NCI-H460 (cell line): Measurements from ENCODE around the gene DRC1. TPM values are rescaled to one million over a fixed set of nuclear protein-coding genes. Genes with fewer than 3 reads are reported as not detected.

Experiments used
- DNase-seq: peaks from one replicate; pipeline ENCODE4 v3.0.0-alpha.2; 2016; ENCODE audit warnings: low read depth; ENCODE audit errors: extremely low read depth
- total RNA-seq: library from RNA; depleted of rRNA; stranded (reverse); fragments of >200 nt; shearing (Covaris generic); gene quantifications from 2 replicates; pipeline ENCODE4 v1.2.3, GENCODE V29; 2014

The DRC1 gene
- total RNA-seq, 1 experiment from 2014 or later, result not detected

DNA sequence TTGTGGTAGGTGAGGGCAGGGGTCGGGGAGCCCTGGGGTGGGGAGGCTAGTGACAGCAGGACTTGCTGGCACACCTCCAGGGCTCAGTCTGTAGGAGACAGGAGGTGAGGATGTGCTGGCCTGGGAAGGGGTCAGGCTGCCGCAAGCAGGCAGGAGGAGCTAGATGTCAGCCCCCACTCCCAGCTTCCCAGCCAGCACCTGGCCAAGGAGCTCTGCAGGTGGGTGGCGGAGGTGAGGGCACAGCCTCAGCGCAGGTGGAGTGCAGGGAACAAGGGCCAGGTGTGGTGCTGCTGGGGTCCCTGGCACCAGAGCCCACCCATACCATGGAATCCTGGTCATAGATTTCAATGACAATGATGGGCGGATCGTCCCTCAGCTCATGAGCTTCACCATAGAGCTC lies 73.3 kb downstream of the DRC1 start:
- no peak for DNase-seq

GRCh38 chr2:26475832-26476501 lies 74.2 kb downstream of the DRC1 start:
- DNase-seq, result no peak

GRCh38 chr2:26477126-26477910 lies 75.6 kb downstream of the DRC1 start:
- DNase-seq, result no peak

DNA sequence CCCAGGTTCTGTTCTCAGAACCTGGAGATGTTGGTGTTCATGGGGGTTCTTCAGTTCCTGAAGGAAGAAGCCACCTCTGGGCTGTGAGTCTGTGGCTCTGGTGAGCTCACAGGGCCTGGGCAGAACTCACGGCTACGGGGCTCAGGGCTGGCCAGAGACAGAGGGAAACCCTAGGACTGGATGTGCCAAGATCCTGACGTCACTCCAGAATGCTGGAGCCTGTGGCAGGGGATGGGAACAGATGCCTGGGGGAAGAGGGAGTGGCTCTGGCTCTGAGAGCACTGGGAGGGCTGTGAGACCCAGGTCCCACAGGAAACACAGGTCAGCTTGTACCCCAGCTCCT lies 76.2 kb downstream of the DRC1 start, which contains the start of gene OTOF:
OTOF (minus strand) TSS at position 214 of the 343 bp plus-strand sequence.
- DNase-seq, result no peak

DNA sequence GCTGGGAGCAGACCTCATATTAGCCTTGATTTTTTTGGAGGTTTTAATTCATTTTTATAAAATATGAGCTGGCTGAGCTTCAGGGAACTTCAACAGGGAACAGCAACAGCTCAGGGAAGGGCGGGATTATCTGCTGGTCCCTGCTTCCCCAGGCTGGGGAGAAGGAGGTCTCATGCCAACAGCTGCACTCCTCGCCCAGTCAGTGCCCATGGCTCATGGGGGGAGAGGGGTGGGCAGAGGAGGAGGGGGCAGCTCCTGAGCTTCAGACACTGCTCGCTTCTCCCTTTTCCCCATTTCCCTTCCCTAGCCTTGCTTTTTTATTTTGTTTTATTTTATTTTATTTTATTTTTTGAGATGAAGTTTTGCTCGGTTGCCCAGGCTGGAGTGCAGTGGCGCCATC lies 76.6 kb downstream of the DRC1 start:
- no peak for DNase-seq

DNA sequence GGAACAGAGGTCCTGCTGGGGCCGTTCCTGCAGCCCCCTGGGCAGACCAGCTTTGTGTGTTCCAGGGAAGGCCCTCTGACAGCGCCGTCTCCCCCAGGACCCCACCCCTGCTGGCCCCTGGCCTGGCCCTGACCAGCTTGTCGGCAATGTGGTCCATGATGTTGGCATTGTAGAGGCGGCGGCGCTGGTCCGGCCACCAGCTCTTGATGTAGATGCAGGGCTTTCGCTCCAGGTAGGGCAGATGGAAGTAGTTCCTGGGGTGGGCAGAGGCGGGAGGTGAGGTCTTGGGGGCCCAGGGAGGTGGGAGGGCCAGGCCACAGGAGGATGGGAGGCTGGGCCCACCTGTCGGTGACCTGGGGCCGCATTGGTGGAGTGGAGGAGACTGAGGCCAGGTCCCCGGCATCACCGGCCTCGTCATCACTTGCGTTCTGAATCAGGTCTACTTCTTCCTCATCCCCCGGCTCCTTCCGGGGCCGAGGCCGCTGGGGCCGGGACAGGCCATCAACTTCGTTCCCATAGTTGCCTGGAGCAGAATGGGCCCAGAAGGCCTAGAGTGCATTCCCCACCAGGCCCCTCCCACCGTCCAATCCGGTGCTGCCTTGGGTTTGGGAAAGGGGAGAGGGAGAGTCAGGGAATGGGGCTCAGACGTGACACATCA lies 77.5 kb downstream of the DRC1 start:
- no peak for DNase-seq

- DNase-seq, result no peak
Measured at GRCh38 chr2:26479789-26480565, 78.3 kb downstream of the DRC1 start.

- no peak for DNase-seq
Measured at GRCh38 chr2:26480566-26481423, 79.1 kb downstream of the DRC1 start.

GRCh38 chr2:26481706-26482105 lies 80.0 kb downstream of the DRC1 start:
- DNase-seq, result no peak

- DNase-seq, result no peak
Measured at GRCh38 chr2:26482211-26483026, 80.7 kb downstream of the DRC1 start.

DNA sequence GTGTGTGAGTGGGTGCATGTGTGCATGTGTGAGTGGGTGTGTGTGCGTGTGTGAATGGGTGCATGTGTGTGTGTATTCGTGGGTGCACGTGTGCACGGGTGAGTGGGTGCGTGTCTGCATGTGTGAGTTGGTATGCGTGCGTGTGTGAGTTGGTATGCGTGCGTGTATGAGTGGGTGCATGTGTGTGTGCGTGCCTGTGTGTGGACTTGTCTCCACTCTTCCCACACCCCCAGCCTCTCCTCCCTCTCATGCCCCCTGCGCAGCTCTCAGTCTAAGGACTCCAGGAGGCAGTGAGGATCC lies 81.3 kb downstream of the DRC1 start:
- no peak for DNase-seq

DNA sequence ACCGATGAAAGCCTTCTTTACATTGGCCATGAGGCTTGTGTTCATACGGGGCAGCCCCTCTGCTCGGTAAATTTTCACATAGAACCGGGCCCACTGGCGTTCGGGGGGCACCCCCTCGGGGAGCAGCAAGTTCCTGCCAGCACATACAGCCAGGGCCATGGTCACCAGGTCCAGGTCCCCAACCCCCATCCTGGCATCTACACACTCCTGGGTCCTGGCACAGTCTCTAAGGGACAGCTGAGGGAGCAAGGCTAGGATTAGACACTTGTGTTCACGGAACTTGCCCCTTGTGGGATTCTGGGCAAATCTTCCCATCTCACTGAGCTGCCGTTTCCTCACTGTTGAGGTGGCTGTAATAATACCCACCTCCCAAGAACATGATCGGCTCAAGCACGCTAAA lies 81.8 kb downstream of the DRC1 start:
- DNase-seq, result no peak

DNA sequence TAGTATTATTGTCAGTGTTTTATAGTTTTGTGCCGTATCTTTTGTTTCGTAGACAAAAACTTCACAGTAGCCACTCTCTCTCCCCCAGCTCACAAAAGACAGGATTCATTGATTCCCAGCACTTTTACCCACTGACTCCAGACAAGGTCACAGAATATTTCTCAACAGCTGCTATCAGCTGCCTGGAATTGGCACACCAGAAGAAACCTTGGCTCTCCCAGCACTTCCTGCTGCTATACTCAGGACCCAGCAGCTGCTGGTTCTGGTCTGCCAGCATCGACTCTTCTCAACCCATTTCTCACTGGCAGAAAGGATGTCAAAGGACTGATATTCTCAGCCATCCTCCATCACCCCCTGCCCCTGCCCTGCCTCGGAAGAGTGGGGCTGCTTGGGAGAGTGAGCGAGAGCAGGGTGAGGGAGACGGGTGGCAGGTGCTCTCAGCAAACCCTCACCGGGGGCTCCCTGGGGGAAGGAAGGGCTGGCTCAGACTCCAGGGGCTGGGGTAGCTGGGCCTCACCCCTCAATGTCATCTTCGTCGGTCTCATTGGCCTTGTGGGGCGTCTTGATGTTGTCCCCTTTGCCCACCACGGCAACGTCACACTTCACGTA lies 82.3 kb downstream of the DRC1 start:
- DNase-seq, result no peak

DNA sequence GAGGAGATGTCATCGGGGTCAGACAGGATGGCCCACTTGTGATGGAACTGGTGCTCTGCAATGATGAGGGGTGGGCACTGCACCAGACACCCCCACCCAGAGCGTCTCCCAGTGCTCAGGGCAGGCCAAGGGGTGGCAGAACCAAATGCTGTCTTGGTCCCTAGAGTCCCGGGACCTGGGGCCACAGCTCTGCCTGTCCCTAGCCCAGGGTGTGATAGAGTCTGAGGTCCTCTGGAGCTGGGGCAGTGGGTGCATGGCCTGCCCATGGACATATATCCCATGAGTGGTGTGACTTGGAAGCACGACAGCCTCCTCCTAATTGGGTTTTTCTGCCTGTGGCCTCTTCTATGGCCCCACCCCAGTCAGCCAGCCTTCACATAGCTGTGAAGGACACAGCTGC lies 82.9 kb downstream of the DRC1 start:
- no peak for DNase-seq

GRCh38 chr2:26485099-26485498 lies 83.4 kb downstream of the DRC1 start:
- no peak for DNase-seq

GRCh38 chr2:26485725-26486418 lies 84.2 kb downstream of the DRC1 start:
- no peak for DNase-seq

DNA sequence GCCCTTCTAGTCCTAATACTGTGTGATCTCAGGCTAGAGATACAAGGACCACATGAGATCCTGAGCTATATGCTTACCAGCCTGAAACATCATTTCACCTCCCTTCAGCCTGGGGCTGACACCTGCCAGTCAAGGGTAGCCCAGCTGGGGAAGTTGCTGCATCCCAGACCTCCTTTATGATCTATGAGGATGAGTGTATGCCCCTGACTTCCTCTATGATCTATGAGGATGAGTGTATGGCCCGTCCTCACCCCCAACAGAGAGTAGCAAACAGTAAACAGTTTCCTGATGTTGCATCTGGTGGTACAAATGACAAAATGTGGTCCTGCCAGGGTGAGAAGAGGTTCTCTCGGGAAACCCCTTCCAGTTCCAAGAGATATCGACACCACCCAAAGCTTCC lies 85.1 kb downstream of the DRC1 start:
- DNase-seq, result no peak

GRCh38 chr2:26487192-26487591 lies 85.5 kb downstream of the DRC1 start:
- DNase-seq, result no peak
